Nephron (organoid): ENCODE results near the gene SMG6.

Experiments
- H3K27ac Mint-ChIP-seq, 3 experiments: 2 replicates each; pipeline ENCODE4 v1.8.0; 2020; ENCODE audit warnings: mixed read lengths in 3 of 3, mild to moderate bottlenecking in 2 of 3, moderate library complexity in 1 of 3
- H3K27me3 Mint-ChIP-seq: 2 replicates; pipeline ENCODE4 v1.8.0; 2021; ENCODE audit warnings: low read depth, mild to moderate bottlenecking, moderate library complexity, mixed read lengths
- H3K36me3 Mint-ChIP-seq: 2 replicates; pipeline ENCODE4 v1.8.0; 2020; ENCODE audit warnings: low read depth, mixed read lengths
- H3K4me1 Mint-ChIP-seq: 2 replicates; pipeline ENCODE4 v1.8.0; 2020; ENCODE audit warnings: mixed read lengths
- H3K4me3 Mint-ChIP-seq, 3 experiments: 2 replicates each; pipeline ENCODE4 v1.8.0; 2020; ENCODE audit warnings: mild to moderate bottlenecking in 3 of 3, mixed read lengths in 3 of 3, moderate library complexity in 2 of 3
- H3K9me3 Mint-ChIP-seq: 2 replicates; pipeline ENCODE4 v1.8.0; 2020; ENCODE audit warnings: mixed read lengths
- CTCF ChIP-seq, 3 experiments: fragments of 200-600 bp; sonication (generic); IDR thresholded peaks; one replicate each; pipeline ENCODE4 v1.5.0; 2021; ENCODE audit warnings: antibody characterized with exemption in 3 of 3; ENCODE audit not compliant: unreplicated experiment in 3 of 3

Gene SMG6

DNA sequence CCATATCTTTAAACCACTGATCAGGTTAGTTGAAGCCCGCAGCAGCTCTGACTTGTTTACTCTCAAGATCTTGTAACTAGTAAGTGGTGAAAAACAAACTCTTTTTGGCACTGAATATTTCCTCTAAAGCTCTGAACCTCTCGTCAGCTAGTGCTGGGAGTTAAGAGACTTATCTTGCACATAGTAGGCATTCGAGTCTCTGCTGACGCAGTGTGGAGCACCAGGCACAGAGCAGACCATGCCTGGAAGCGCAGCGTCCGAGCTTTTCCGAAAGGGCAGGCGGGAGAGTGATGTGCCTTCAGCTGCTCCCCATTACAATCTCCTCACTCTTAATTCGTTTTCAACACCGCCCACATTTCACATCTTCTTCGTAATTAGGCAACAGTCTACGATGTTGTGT is 63.0 kb downstream of the SMG6 start:
- peak overlapping the region; percentile 29 to 96 (median 84) for H3K27ac Mint-ChIP-seq
- H3K4me1 Mint-ChIP-seq = peaks cover 75% of the 10 kb centered on the region
- no peak overlapping the region for H3K4me3 Mint-ChIP-seq
- H3K27me3 Mint-ChIP-seq = no peaks in the 10 kb centered on the region
- no peak for TF ChIP-seq CTCF (IDR thresholded peaks at IDR 0.05; ENCODE audit: unreplicated experiment in 3 of 3)
- H3K9me3 Mint-ChIP-seq = no peaks in the 10 kb centered on the region
- peaks cover 52% of the 10 kb centered on the region for H3K36me3 Mint-ChIP-seq

GRCh38 chr17:2239882-2240430 is 63.6 kb downstream of the SMG6 start:
- Mint-ChIP-seq H3K4me1 (peaks cover 81% of the 10 kb centered on the region), H3K4me3 (no peak overlapping the region)

DNA sequence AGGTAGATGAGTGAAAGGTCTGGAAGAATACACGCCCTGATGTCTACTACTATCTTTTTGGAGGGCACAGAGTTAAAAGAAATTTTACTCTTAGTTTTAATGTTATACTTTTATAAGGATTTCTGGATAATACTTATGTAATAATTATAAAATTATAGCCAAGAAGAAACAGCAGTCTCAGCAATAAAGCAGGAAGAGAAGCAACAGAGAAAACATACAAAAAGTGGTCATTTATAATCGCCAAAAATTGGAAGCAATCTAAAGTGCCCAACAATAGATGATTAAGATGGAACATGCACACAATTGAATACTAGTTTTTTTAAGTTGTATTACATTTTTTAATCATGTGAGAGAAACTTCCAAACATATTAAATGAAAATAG is 64.4 kb downstream of the SMG6 start:
- H3K27ac Mint-ChIP-seq = peak overlapping the region; percentile 88 to 96 (median 96)
- H3K9me3 Mint-ChIP-seq = no peaks in the 10 kb centered on the region
- no peak overlapping the region for H3K4me3 Mint-ChIP-seq
- no peaks in the 10 kb centered on the region for H3K27me3 Mint-ChIP-seq
- TF ChIP-seq CTCF (IDR thresholded peaks at IDR 0.05; ENCODE audit: unreplicated experiment in 3 of 3) = no peak
- H3K36me3 Mint-ChIP-seq = peaks cover 58% of the 10 kb centered on the region
- H3K4me1 Mint-ChIP-seq = peaks cover 75% of the 10 kb centered on the region

More at GRCh38 chr17:2239882-2240430, 63.6 kb downstream of the SMG6 start:
- Mint-ChIP-seq H3K9me3 (no peaks in the 10 kb centered on the region), H3K27ac (peak overlapping the region; percentile 55 to 96 (median 84)), H3K27me3 (no peaks in the 10 kb centered on the region), H3K36me3 (peaks cover 58% of the 10 kb centered on the region)
- no peak for TF ChIP-seq CTCF (IDR thresholded peaks at IDR 0.05; ENCODE audit: unreplicated experiment in 3 of 3)

DNA sequence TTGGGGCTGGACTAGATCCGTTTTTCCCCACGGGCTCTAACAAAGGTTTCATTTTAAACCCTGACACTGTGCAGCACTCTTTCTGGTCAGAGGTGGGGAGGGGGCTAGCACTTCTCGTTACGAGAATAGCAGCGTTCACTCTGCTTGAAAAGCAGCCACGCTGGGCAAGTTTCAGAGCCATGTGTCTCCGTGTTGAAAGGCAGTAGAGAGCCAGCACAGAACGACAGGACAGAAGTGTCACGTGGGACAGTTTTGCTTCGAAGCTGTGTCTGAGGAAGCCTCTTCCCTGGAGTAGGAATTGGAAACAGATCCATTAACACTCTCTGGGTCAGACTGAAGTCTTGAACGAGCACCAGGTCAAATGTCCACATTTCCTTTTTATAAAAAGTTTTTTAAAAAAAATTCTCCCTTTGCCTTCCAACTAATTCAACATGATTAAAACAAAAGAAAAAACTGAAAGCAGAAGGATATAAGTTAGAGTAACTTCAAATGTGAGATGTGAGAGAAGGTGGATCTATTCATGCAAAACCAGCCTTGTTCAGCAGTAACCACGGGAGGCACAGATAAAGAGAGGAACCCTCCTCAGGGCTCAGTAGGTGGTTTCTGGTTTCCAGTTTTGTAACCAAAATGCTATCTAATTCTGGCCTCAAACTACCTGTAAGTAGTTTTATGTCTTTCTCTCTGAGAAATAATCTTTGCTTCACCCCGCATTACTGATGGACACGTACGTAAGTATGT is 65.0 kb downstream of the SMG6 start:
- no peaks in the 10 kb centered on the region for H3K27me3 Mint-ChIP-seq
- no peaks in the 10 kb centered on the region for H3K9me3 Mint-ChIP-seq
- peaks cover 53% of the 10 kb centered on the region for H3K36me3 Mint-ChIP-seq
- no peak for TF ChIP-seq CTCF (IDR thresholded peaks at IDR 0.05; ENCODE audit: unreplicated experiment in 3 of 3)
- peak overlapping the region; percentile 88 to 96 (median 96) for H3K27ac Mint-ChIP-seq
- H3K4me3 Mint-ChIP-seq = peak overlapping the region in 2 of 3 experiments; percentile 23 to 41
- peaks cover 72% of the 10 kb centered on the region for H3K4me1 Mint-ChIP-seq

DNA sequence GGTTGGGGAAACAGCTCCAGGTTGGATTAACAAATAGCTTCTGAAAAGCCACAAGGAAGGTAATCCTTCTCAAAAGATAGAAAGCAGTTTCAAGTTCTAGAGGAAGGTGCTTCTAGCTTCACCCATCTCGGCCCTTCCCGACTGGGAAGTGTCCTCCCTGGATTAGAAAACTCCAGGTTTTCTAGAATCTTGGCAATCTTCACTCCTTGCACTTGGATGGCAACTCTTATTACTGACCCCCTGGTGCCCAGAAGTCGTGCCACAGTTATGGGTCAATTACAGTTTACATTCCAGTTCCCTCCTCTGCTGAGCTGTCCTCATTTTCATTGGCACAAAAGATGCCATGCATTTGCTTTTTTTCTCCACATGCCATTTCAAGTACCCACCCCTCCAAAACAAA is 65.6 kb downstream of the SMG6 start:
- Mint-ChIP-seq H3K9me3 (no peaks in the 10 kb centered on the region), H3K27me3 (no peaks in the 10 kb centered on the region), H3K36me3 (peaks cover 47% of the 10 kb centered on the region), H3K4me1 (peaks cover 77% of the 10 kb centered on the region), H3K27ac (peak overlapping the region; percentile 88 to 96 (median 96)), H3K4me3 (no peak overlapping the region)
- no peak for TF ChIP-seq CTCF (IDR thresholded peaks at IDR 0.05; ENCODE audit: unreplicated experiment in 3 of 3)

- Mint-ChIP-seq H3K9me3 (no peaks in the 10 kb centered on the region), H3K36me3 (peaks cover 43% of the 10 kb centered on the region), H3K27ac (peak overlapping the region; percentile 88 to 96 (median 95)), H3K4me1 (peaks cover 77% of the 10 kb centered on the region), H3K27me3 (no peaks in the 10 kb centered on the region), H3K4me3 (peak overlapping the region in 1 of 3 experiments; percentile 6)
- no peak for TF ChIP-seq CTCF (IDR thresholded peaks at IDR 0.05; ENCODE audit: unreplicated experiment in 3 of 3)
These were observed 66.1 kb downstream of the SMG6 start for GRCh38 chr17:2237521-2237921.
